ENCODE measurements around the gene CCDC187.

GRCh38 chr9:136235171-136235570 lies 68.7 kb downstream of the CCDC187 start:
- TF ChIP-seq, protein P1, sequence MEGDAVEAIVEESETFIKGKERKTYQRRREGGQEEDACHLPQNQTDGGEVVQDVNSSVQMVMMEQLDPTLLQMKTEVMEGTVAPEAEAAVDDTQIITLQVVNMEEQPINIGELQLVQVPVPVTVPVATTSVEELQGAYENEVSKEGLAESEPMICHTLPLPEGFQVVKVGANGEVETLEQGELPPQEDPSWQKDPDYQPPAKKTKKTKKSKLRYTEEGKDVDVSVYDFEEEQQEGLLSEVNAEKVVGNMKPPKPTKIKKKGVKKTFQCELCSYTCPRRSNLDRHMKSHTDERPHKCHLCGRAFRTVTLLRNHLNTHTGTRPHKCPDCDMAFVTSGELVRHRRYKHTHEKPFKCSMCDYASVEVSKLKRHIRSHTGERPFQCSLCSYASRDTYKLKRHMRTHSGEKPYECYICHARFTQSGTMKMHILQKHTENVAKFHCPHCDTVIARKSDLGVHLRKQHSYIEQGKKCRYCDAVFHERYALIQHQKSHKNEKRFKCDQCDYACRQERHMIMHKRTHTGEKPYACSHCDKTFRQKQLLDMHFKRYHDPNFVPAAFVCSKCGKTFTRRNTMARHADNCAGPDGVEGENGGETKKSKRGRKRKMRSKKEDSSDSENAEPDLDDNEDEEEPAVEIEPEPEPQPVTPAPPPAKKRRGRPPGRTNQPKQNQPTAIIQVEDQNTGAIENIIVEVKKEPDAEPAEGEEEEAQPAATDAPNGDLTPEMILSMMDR (IDR thresholded peaks at IDR 0.05 in 8 of 11, conservative IDR thresholded peaks at IDR 0.05 in 3 of 11), result no peak
- no peak for TF ChIP-seq POLR2AphosphoS5 (IDR thresholded peaks at IDR 0.05)

Data from spleen (tissue), 7 donors.